Stimulated activated CD4-positive, alpha-beta T cell treated with anti-CD3 and anti-CD28 coated beads, Interleukin-4, amount 100 ng/mL, for 1 hour (primary cell): ENCODE results near the gene RPL18.
"Not testable (repeated sequence)": the region's sequence is repeated elsewhere in the genome, so short reads cannot be mapped to it uniquely, and the experiment has no call there.

ENCODE experiments used
- DNase-seq: peaks from one replicate; pipeline ENCODE4 v3.0.0-alpha.2; 2020

Gene RPL18

GRCh38 chr19:48644355-48644754 is 25.4 kb upstream of the RPL18 start:
- DNase-seq: no peak

GRCh38 chr19:48642862-48643261 is 23.9 kb upstream of the RPL18 start:
- no peak for DNase-seq

- DNase-seq: no peak
These were observed 22.9 kb upstream of the RPL18 start for GRCh38 chr19:48641850-48642249.

GRCh38 chr19:48639483-48640375 is 20.8 kb upstream of the RPL18 start:
- DNase-seq: no peak

GRCh38 chr19:48638831-48639381 is 19.9 kb upstream of the RPL18 start:
- no peak for DNase-seq

GRCh38 chr19:48637948-48638830 is 19.2 kb upstream of the RPL18 start:
- DNase-seq: peak; percentile 74

GRCh38 chr19:48637449-48637947 is 18.5 kb upstream of the RPL18 start:
- DNase-seq: peak; percentile 99

GRCh38 chr19:48636859-48637448 is 18.0 kb upstream of the RPL18 start, which contains the start of gene DBP:
Gene DBP (minus strand): TSS chr19:48637379. CDS start chr19:48636994, 385 bp downstream.
- DNase-seq: no peak

GRCh38 chr19:48635966-48636858 is 17.2 kb upstream of the RPL18 start:
- no peak for DNase-seq

GRCh38 chr19:48635263-48635965 is 16.4 kb upstream of the RPL18 start:
- DNase-seq: peak; percentile 76

- peak; percentile 94 for DNase-seq
These were observed 15.7 kb upstream of the RPL18 start for GRCh38 chr19:48634424-48635262.

GRCh38 chr19:48634036-48634342 is 15.0 kb upstream of the RPL18 start:
- DNase-seq: no peak

GRCh38 chr19:48633148-48634035 is 14.4 kb upstream of the RPL18 start:
- DNase-seq: no peak

- DNase-seq: no peak
These were observed 13.7 kb upstream of the RPL18 start for GRCh38 chr19:48632692-48633147.

GRCh38 chr19:48632286-48632685 is 13.3 kb upstream of the RPL18 start:
- DNase-seq: not testable (repeated sequence)

GRCh38 chr19:48631225-48631624 is 12.2 kb upstream of the RPL18 start:
- DNase-seq: no peak

- no peak for DNase-seq
These were observed 11.5 kb upstream of the RPL18 start for GRCh38 chr19:48630296-48631063.
